DMS 273 (cell line): Measurements from ENCODE around the gene MTNR1A.

Experiments used
- DNase-seq: peaks from one replicate; lab custom pipeline; 2025; ENCODE audit not compliant: unreplicated experiment; lab: John Stamatoyannopoulos, UW

The MTNR1A gene

GRCh38 chr4:186554914-186555827 lies at the start of gene MTNR1A:
Gene MTNR1A (minus strand): TSS chr4:186555567. CDS start chr4:186555365, 202 bp downstream.
- peak; percentile 47 for DNase-seq

DNA sequence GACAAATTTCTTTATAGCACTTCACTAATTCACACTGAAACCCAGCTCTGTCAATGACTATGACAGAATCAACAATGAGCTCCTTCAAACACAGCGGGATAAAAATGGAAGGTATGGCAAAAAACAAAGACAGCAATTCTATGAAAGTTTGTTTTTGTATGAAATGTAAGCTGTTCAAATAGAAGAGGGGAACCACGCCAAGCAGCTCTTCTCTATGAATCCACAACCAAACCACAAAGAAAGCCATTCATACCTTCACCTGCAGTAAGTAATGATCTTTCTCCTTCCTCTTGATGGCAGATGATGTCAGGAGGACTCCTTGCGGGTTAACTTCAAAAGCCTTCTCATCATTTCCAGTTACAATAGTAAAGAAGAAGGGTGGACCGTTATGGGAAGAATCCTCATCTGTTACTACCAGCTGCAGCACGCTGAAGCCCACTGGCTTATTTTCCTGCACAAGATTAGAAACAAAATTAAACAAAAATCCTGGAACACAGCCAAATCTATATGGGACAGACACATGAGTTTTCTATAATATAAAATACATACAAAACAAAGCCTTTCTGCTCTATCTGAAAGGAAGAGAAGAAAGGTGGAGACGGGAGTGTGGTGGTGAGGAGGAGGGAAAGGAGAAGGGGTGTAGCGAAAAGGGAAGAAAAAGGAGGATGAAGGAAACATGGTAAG lies 48.9 kb upstream of the MTNR1A start:
- no peak for DNase-seq

- DNase-seq: no peak
These were observed 47.6 kb upstream of the MTNR1A start for GRCh38 chr4:186602978-186603377.

DNA sequence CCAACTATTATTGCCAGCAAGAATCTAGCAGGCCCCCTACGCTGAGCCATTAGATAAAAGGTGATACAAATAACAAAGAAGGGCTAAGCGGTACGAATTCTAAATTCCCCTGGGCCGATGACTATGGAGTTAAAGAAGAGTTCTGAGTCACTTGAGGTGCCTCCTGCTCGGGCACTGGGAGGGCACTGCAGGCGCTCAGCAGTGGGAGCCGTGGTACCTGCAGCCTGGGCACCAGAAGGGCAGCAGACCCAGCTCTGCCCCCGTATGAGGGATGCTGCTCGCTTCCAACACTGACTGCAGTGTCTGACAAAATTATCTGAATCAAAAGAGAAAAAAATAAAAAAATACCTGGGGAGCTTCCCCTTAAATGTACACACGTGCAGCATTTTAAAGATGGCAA lies 44.1 kb upstream of the MTNR1A start:
- no peak for DNase-seq

DNA sequence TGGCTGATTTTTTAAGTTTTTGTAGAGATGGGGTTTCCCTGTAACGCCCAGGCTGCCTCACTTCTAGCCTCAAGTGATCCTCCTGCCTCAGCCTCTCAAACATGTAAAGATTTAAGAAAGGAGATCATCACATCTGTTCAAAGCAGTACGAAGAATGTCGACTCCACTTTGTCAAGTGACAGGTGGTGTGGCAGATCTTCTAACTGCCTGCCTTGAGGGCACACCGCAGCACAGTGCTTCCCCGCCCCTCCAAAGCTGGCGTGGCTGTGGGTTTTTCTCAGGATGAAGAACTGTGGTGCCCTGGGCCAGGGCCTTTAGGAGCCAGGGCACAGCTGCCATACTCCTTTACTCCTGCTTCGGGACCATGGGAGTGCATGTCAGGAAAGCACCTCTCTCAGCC lies 43.3 kb upstream of the MTNR1A start:
- no peak for DNase-seq

GRCh38 chr4:186596850-186597390 lies 41.6 kb upstream of the MTNR1A start:
- no peak for DNase-seq

DNA sequence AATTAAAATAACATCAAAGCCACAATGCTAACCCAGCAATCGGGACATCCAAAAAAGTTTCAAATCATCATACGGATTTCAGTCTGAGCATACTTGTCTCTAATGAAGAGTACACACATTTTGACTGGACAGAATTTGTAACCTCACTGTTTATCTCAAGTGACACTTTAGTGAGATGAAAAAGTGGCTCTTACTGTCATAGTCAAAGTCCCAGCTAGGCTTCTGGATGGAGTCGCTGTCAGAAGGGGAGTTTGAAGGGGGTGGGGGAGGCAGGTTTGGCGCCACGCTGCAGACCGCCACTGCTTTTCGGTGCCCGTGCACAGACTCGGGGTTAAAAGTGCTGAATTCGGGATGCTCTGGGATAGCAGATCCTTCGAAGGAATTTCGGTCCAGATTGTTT lies 41.0 kb upstream of the MTNR1A start:
- no peak for DNase-seq

DNA sequence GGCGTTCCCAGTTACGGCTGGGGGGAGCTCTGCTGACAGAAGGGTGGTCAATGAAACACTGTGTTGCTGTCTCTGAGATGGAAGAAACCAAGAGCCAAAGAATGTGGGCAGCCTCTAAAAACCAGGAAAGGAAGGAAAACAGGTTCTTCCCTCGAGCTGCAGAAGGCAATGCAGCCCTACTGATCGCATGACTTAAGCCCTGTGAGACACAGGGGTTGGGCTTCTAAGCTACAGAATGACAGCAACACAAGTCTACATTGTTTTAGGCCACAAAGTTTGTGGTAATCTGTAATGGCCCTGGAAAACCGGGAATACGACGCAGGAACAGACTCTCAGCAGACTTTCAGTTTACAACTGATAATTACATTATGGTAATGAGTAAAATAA lies 38.2 kb upstream of the MTNR1A start:
- no peak for DNase-seq

DNA sequence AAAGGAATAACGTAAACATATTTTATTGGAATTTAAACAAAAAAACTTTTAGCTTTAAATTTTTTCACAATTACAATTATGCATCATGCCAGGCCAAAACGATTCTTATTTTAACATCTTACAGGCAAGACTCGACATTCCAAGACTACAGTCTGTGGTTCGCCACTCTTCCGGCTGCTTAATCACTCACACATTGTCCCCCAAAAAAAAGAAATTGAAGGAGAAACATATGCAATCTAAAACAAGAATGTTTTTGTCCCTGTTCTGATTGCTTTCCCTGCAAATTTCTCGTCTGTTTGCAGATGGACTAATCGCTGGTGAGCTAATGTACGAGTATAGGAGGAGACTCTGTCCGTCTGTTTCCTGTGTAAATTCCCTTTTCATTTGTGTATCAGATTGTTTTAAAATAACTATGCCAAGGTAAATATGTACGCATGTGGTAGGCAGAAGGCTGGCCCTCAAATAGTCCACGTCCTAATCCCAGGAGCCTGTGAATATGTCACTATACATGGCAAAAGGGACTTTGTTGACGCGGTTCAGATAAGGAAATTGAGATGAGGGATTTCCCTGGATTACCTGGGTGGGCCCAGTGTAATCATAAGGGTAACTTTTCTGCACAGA lies 37.7 kb upstream of the MTNR1A start:
- DNase-seq: no peak

- DNase-seq: no peak
These were observed 37.1 kb upstream of the MTNR1A start for GRCh38 chr4:186592445-186592844.

GRCh38 chr4:186591651-186592050 lies 36.3 kb upstream of the MTNR1A start:
- no peak for DNase-seq

GRCh38 chr4:186588503-186588902 lies 33.1 kb upstream of the MTNR1A start:
- no peak for DNase-seq

GRCh38 chr4:186587416-186588018 lies 32.1 kb upstream of the MTNR1A start:
- DNase-seq: peak; percentile 58

DNA sequence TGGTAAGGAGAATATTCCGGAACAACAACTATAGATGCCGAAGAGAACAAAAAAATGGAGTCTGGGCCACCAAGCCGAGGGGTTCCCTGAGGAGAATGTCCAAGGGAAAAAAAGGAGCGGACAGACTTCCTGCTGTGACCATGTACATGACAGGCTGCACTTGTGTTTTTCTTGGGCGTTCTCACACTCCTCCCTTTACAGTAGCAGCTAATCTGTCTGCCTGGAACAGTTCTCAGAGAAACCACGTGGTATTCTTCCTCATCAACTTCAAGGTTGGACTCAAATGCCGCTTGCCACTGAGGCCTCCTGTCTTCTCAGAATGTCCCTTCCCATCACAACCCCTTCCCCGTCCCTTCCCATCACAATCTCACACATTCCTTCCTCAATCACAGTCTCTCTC lies 30.8 kb upstream of the MTNR1A start:
- no peak for DNase-seq

DNA sequence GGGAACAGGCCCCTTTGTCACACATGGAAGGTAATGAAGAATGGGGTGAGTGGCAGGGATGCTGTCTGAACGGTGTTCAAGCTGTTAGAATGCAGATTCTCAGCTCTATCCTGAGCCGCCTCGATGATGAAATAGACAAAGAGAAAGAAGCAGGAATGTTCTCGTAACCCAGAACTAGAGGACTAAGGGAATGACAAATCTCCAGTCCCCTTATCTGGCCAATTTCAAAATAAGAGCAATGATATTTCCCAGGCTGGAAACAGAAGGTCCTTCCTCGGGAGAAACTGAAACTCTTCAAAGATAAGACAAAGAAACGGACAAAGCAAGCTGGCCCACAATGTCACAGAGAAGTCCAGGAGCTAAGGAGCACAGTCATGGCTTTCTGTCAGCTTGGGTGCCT lies 29.5 kb upstream of the MTNR1A start:
- DNase-seq: no peak

DNA sequence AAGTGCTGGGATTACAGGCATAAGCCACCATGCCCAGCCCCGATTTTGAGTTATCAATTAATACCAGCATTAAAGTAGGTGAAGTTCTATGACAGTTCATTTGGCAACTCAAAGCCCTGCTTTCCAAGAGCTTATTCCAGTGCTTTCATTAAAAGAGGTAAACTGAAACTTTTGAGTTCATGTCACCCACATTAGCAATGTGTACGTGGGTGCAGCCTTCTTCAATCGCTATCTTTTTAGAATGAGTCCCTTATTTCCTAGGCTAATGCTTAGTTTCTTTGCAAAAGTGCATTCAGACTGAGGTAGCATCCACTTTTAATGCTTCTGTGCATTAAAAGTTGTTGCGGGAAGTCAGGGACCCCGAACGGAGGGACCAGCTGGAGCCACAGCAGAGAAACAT lies 26.1 kb upstream of the MTNR1A start:
- DNase-seq: no peak

- no peak for DNase-seq
These were observed 25.3 kb upstream of the MTNR1A start for GRCh38 chr4:186580669-186581068.

DNA sequence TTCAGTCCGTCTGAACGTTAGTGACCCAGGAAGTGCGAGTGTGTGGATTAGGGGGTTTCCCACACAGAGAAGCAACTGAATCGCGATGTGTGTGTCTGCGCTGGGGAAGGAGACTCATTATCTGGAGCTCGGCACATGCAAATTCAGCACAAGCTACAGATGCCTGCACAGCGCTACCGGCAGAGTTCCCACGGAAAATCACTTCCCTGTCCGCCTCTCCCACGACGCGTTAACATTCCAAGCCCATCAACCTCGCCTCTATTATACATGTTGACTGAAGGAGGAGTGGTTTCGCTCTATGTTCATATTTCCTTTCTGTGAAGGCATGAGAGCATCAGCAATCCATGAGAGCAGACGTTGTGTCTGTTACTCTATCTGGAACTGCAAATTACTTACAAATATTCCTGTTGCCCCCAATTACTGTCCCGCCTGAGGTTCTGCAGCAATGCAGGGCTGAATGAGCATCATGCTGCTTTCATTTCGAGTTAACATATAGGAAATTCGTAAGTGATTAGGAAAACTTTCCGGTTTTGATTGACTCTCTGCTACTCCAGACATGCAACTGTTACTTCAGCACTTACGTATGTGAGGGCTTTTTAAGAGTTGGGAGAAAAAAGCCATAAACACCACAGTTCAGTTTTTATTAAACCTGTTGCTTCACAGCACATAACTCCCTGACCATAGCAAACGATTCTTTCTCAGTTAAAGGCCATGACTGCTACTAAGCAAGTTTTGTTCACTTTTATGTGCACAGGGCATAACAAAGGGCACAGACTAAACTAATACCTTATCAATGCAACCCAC lies 15.0 kb upstream of the MTNR1A start:
- DNase-seq: no peak

GRCh38 chr4:186569533-186570192 lies 14.3 kb upstream of the MTNR1A start:
- no peak for DNase-seq

- DNase-seq: no peak
These were observed 10.7 kb upstream of the MTNR1A start for GRCh38 chr4:186566068-186566467.
